Stimulated activated CD4-positive, alpha-beta T cell treated with anti-CD3 and anti-CD28 coated beads, Interleukin-1b, Interleukin-23, amount 100 ng/mL, for 48 hours (primary cell): ENCODE measurements around the gene TNXB.
A peak's percentile ranks its signal among the peaks of the same experiment; 100 is the strongest.
"Not testable (repeated sequence)": the region's sequence is repeated elsewhere in the genome, so short reads cannot be mapped to it uniquely, and the experiment has no call there.

Experiments
- DNase-seq: peaks from one replicate; pipeline ENCODE4 v3.0.0-alpha.2; 2020

TNXB gene

DNA sequence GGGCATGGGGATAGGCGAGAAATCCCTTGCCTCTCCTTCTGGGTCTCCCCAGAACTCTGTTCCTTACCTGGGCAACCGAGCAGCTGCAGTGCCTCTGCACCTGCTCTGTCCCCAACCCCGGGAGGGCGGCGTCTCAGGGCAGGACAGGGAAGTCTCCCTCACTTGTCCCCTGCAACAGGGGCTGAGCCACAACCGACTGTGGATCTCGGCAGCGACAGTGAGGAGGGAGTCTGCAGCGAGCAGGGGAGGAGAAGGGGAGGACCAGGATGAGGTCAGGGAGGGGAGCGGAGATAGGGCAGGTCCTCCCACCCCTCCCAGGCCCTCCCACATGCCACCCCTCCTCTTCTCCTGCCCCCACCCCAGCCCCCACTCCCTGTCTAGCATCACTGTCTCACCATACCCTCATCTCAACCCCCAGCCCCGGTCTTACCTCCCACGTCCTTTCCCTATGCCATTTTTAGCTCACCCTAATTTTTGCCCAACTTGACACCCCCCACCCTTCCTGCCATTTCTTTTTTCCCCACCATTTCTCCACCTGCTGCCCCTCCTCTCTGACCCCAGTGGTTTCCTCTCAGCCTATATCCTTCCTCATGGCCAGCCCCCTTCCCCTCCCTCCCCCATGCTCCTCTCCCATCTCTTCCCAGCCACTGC, at the start of gene TNXB:
Gene TNXB, minus strand, starts transcription at position 225 of the 651 bp plus-strand sequence. CDS start 11,140 bp downstream, outside the sequence.
- no peak for DNase-seq

GRCh38 chr6:32158052-32158451, 48.9 kb upstream of the TNXB start:
- no peak for DNase-seq

DNA sequence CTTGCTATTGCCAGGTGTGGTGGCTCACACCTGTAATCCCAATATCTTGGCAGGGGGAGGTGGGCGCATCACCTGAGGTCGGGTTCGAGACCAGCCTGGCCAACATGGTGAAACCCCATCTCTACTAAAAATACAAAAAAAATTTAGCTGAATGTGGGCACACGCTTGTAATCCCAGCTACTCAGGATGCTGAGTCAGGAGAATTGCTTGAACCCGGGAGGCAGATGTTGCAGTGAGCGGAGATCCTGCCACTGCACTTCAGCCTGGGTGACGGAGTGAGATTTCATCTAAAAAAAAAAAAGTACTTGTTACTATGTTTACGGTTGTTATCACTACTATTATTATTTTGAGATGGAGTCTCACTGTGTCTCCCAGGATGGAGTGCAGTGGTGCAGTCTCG, 47.8 kb upstream of the TNXB start:
- DNase-seq: no peak

GRCh38 chr6:32154514-32155161, 45.5 kb upstream of the TNXB start:
- DNase-seq: peak; percentile 62

GRCh38 chr6:32153564-32154513, 44.7 kb upstream of the TNXB start, which contains the start of gene PPT2:
TSS of gene PPT2 (plus strand) at chr6:32154141. CDS start at chr6:32154595, 454 bp downstream.
- peak; percentile 82 for DNase-seq

- DNase-seq: no peak
These were observed 43.8 kb upstream of the TNXB start for GRCh38 chr6:32152769-32153563.

- no peak for DNase-seq
These were observed 43.0 kb upstream of the TNXB start, which contains the start of gene PRRT1 for GRCh38 chr6:32151863-32152768. TSS of gene PRRT1 (minus strand) at chr6:32151939. CDS start at chr6:32151827, 112 bp downstream.

- no peak for DNase-seq
These were observed 42.2 kb upstream of the TNXB start for GRCh38 chr6:32151181-32151862.

GRCh38 chr6:32149932-32150870, 41.1 kb upstream of the TNXB start:
- no peak for DNase-seq

GRCh38 chr6:32149092-32149755, 40.1 kb upstream of the TNXB start:
- no peak for DNase-seq

DNA sequence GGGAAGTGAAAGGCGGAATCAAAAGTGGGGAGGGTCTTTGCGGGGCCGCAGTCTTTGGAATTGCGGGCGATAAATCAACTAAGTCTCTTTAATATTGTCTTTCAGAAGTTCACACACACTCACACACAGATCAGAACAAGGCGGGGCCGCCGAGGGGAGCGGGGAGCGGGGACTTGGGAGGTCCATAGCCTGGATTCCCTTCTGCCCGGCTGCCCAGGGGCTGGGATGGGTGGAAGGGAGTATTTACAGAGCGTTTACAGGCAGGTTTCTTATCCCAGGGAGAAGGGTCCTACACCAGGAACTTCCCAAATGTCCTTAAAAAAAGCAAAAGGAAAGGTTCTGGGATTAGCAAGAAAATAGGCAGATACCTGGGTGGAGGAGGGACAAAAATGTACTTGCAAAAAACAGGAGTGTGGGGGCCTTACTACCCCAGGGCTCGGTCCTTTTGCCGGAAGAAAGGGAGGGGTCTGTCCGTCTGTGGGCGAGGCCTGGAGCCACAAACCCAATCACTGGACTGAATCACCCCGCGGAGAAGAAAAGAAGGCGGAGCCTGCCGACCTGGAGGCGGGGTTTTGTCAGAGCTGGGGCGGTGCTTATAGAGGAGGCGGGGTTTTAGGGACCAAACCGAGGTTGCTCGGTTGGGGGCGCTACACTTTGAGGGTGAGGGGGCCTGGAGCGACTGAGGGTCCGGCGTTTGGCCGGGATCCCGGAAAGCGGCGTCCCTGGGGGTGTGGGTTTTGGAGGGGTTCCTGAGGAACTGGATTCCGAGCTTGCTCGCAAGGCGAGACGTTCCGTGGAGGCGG, 39.4 kb upstream of the TNXB start:
- peak; percentile 84 for DNase-seq

DNA sequence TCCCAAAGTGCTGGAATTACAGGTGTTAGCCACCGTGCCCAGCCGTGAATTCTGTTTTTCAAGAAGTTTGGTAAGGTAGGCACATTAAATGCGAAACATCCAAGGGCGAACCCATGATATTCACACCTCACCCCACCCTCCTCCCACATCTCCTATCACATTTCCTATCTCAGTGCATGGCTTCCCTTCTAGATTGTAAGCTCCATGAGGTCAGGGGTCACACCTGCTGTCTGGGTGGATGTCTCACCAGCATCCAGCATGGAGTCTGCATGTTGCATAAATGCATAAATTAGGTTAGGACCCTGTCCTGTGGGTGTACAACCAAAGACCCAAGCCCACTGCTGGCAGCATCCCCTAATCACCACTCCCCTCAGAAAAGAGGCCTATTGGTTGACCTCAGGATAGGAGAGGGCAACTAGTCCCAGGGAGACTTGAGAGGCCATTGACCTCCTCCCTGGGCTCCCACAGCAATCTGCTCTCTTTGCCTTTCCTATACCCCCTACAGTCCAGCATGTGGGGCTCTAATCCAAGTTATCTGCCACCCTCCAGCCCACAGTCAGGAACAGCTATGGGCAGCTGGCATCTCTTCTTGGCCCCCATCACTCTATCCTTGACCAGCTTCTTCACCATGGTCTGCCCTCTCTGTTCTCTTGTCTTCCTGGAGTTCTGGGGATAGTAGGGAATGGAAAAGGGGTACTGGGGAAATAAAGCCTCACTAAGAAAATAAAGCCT, 38.4 kb upstream of the TNXB start:
- no peak for DNase-seq

- no peak for DNase-seq
These were observed 37.5 kb upstream of the TNXB start for GRCh38 chr6:32146687-32147086.

DNA sequence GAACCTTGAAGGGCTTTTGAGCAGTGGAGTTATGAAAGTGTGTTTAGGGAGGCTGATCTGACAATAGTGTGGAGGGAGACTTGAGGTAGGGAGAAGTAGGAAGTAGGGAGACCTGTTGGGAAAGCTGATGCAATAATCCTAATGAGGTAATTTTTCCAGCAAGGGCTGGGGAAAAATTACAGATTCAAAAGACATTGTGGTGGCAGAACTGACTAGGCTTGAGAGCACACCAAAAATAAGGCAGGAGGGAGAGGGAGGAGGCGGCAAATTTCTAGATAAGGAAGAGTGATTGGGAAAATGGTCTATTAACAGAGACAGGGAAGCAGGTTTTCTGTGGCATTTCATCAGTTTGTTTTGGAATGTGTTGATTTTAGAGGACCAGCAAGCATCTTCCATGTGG, 37.1 kb upstream of the TNXB start:
- DNase-seq: no peak

- not testable (repeated sequence) for DNase-seq
These were observed 35.1 kb upstream of the TNXB start for GRCh38 chr6:32144238-32144637.

DNA sequence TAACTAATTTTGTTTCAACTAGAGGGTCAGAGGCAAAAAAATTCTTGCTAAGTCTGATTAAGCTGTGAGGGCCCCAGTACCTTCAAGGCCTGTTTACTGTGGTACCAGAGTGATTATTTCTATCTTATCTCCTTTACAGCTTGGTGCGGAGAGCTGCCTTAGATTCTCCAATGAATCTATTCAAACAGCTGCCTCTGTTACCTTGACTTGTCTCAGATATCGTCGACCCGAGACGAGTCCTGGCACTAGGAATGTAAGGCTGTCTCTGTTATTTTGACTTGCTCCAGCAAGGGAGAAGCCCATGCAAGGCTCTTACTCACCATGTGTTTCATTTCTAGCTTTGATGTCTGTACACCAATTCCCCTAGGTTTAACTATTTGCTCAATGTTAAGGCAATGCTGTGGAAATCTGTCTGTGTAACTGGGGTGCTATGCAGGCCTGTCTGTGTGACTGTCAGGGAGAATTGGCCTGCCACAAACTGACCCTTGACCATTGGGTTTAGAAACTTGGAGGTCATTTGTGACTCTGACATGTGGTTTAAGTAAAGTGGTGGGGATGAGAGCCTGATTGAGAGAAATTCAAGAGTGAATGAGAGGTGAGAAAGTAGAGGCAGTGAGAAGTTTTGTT, 31.4 kb upstream of the TNXB start:
- DNase-seq: no peak

- no peak for DNase-seq
These were observed 30.5 kb upstream of the TNXB start for GRCh38 chr6:32139590-32139989.
